Erythroblast (primary cell): ENCODE measurements around the gene TBX1.

ENCODE experiments used
- GATA1 ChIP-seq: IDR thresholded peaks from 2 replicates; pipeline ENCODE4 v1.6.1; 2011; ENCODE audit warnings: low read depth, mild to moderate bottlenecking, control low read depth, low read length, moderate library complexity
- POLR2A ChIP-seq: IDR thresholded peaks from 2 replicates; pipeline ENCODE4 v1.6.1; 2011; ENCODE audit warnings: mild to moderate bottlenecking, low read length

- TF ChIP-seq POLR2A (no peak), GATA1 (no peak)
Observed at GRCh38 chr22:19716829-19717105, 43.8 kb upstream of the TBX1 start.
